Measurements from ENCODE around the gene PPIL1. TPM values are rescaled to one million over a fixed set of nuclear protein-coding genes. Genes with fewer than 3 reads are reported as not detected.
A peak's percentile ranks its signal among the peaks of the same experiment; 100 is the strongest.

The PPIL1 gene
- total RNA-seq, 6 experiments from 2014 or later: 36.1 to 46.8 (median 39.6) TPM

DNA sequence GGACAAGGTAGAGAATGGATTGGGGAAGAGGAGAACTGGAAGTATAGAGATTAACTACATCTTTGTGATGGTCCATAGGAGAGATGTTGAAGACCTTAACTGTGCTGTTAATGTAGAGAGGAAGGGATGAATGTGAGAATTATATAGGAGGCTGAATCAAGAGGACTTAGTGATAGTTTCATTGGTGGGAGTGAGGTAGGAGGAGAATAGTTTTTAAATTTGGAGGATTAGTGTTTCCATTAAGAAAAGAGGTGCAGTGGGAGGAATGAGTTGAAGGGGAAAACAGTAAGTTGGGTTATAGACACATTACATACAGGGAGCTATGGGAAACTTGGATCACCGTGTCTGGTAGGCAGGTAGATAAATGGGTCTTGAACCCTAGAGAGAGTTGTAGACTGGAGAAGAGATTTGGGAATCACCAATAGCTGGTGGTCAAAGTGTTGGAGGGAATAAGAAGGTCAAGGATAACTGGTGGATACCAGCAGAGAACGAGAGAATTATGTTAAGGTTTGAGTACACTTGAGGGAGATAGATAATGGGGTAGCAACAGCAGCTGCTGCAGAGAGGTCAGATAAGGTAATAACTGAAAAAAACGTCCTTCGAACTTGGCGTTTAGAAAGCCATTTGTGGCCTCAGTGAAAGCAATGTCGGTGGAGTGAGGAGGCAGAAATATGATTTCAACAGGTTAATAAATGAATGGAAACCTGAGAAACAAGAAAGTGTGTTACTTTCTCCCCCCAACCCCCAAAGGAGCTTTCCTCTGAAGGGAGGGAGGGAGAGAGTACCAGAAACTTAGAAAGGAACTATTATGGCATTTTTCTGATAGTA lies 14.3 kb upstream of the PPIL1 start:
- Mint-ChIP-seq H3K4me1 (ENCODE audit: low read depth) (peaks cover 33% of the 10 kb centered on the region), H3K4me3 (no peak overlapping the region), H3K36me3 (ENCODE audit: low read depth) (no peaks in the 10 kb centered on the region; the same call in 1 of the 2 replicates), H3K9me3 (no peaks in the 10 kb centered on the region), H3K27ac (no peak overlapping the region), H3K27me3 (ENCODE audit: insufficient read depth) (no peaks in the 10 kb centered on the region; the same call in 1 of the 2 replicates)
- TF ChIP-seq, protein P1, sequence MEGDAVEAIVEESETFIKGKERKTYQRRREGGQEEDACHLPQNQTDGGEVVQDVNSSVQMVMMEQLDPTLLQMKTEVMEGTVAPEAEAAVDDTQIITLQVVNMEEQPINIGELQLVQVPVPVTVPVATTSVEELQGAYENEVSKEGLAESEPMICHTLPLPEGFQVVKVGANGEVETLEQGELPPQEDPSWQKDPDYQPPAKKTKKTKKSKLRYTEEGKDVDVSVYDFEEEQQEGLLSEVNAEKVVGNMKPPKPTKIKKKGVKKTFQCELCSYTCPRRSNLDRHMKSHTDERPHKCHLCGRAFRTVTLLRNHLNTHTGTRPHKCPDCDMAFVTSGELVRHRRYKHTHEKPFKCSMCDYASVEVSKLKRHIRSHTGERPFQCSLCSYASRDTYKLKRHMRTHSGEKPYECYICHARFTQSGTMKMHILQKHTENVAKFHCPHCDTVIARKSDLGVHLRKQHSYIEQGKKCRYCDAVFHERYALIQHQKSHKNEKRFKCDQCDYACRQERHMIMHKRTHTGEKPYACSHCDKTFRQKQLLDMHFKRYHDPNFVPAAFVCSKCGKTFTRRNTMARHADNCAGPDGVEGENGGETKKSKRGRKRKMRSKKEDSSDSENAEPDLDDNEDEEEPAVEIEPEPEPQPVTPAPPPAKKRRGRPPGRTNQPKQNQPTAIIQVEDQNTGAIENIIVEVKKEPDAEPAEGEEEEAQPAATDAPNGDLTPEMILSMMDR (IDR thresholded peaks at IDR 0.05): no peak
- no peak for DNase-seq

DNA sequence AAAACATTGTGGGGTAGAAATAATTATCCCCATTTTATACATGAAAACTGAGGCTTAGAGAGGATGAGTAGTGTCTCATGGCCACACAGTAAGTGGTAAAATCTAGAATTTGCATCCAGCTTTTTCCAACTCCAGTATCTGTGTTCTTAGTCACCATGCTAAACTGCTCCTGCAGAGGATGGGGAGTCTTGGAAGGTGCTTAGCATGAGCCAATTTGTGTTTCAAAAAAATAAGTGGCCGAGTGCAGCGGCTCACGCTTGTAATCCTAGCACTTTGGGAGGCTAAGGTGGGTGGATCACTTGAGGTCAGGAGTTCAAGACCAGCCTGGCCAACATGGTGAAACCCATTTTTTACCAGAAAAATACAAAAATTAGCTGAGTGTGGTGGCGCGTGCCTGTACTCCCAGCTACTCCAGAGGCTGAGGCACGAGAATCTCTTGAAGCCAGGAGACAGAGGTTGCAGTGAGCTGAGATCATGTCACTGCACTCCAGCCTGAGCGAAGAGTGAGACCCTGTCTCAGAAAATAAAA lies 13.6 kb upstream of the PPIL1 start:
- no peaks in the 10 kb centered on the region for H3K9me3 Mint-ChIP-seq
- no peak overlapping the region for H3K4me3 Mint-ChIP-seq
- no peaks in the 10 kb centered on the region; the same call in 1 of the 2 replicates for H3K36me3 Mint-ChIP-seq (ENCODE audit: low read depth)

DNA sequence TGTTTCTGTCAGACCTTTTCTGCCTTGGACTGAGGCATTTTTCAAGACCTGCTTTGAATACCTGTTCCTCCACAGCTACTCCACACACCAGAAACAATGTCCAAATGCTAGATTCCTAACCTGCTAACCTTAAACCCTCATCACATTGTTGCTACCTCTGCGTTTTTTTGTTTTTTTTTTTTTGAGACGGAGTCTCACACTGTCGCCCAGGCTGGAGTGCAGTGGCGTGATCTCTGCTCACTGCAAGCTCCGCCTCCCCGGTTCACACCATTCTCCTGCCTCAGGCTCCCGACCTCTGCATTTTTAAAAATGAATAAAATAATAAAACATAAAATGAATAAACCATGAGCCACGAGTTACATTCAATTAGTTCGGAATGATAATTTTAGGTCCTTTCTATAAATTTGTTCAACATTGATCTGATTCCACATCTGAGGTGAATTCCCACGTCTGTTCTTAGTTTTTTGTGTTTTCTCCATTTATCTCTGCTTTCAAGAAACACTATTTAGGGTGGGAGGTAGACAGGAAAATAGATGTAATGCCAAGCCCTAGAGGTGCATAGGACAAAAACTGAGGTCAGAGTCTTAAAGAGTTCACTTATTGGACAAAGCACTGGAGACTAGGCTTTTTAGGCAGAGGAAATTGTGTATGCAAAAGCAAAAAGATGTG lies 12.5 kb upstream of the PPIL1 start:
- Mint-ChIP-seq H3K4me1 (ENCODE audit: low read depth) (peaks cover 33% of the 10 kb centered on the region), H3K36me3 (ENCODE audit: low read depth) (no peaks in the 10 kb centered on the region; the same call in 1 of the 2 replicates), H3K27me3 (ENCODE audit: insufficient read depth) (no peaks in the 10 kb centered on the region; the same call in 1 of the 2 replicates), H3K4me3 (peak overlapping the region; percentile 98), H3K9me3 (no peaks in the 10 kb centered on the region), H3K27ac (peak overlapping the region; percentile 95)
- TF ChIP-seq, protein P1 (IDR thresholded peaks at IDR 0.05): no peak
- no peak for DNase-seq

More for the DNA sequence above, 13.6 kb upstream of the PPIL1 start:
- TF ChIP-seq, protein P1 (IDR thresholded peaks at IDR 0.05): no peak
- H3K4me1 Mint-ChIP-seq (ENCODE audit: low read depth): peaks cover 33% of the 10 kb centered on the region
- H3K27ac Mint-ChIP-seq: no peak overlapping the region
- H3K27me3 Mint-ChIP-seq (ENCODE audit: insufficient read depth): no peaks in the 10 kb centered on the region; the same call in 1 of the 2 replicates
- DNase-seq: no peak

DNA sequence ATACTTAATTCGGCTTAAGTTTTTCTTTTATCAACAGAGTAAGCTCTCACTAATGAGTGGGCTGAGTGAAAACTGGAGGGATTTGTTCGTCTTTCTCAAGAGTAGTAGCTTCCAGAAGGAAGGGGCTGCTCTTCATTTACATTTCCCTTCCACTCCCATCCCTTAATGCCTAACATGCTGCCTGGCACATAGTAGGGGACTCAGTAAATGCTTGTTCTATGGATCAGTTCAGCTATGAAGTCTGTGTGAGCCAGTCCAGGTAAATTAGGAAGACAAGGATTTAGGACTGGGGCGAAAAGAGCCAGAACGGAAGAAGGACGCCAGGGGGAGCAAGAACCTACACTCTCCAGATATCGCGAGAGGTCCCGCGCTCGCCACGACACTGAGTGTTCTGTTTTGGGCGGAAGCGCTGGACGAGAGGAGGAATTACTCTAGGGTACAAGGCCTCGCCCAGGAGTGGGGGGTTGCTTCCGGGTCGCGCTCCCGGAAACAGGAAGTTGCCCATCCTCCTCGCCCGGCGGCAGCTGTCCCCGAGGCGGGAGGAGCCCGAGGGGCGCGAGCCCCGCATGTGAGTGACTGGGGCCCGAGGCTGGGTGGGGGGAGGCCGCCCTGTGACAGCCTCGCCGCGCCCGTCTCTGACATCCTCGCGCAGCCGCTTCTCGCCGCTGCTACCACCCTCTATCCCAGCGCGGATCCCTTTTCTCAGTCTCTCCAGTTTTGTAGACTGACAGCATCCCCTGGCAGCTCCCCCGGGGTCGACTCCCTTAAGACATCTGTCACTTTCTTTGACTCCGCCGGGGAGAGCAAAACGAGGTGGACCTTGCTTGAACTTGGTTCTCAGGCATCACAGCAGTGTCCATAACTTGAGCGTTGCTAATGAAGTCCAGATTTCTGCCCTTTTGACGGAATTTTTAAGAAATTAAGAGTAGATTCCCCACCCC lies 11.1 kb upstream of the PPIL1 start, which contains the start of gene C6orf89:
Gene C6orf89 (plus strand): TSS at position 492 of the 941 bp plus-strand sequence. CDS start 13,493 bp downstream, outside the sequence.
- Mint-ChIP-seq H3K4me1 (ENCODE audit: low read depth) (peaks cover 33% of the 10 kb centered on the region), H3K27me3 (ENCODE audit: insufficient read depth) (no peaks in the 10 kb centered on the region; the same call in 1 of the 2 replicates), H3K36me3 (ENCODE audit: low read depth) (no peaks in the 10 kb centered on the region; the same call in 1 of the 2 replicates), H3K27ac (peak within 1 kb of the TSS; percentile 95), H3K4me3 (peak within 1 kb of the TSS; percentile 98), H3K9me3 (no peaks in the 10 kb centered on the region)
- TF ChIP-seq, protein P1 (IDR thresholded peaks at IDR 0.05): peak; percentile 91
- peak; percentile 95 for DNase-seq

Measured in HFFc6 (cell line).